ENCODE data around the gene NRG2.

GRCh38 chr5:139797856-139798510 lies 245.1 kb downstream of the NRG2 start:
- TF ChIP-seq, protein P1, sequence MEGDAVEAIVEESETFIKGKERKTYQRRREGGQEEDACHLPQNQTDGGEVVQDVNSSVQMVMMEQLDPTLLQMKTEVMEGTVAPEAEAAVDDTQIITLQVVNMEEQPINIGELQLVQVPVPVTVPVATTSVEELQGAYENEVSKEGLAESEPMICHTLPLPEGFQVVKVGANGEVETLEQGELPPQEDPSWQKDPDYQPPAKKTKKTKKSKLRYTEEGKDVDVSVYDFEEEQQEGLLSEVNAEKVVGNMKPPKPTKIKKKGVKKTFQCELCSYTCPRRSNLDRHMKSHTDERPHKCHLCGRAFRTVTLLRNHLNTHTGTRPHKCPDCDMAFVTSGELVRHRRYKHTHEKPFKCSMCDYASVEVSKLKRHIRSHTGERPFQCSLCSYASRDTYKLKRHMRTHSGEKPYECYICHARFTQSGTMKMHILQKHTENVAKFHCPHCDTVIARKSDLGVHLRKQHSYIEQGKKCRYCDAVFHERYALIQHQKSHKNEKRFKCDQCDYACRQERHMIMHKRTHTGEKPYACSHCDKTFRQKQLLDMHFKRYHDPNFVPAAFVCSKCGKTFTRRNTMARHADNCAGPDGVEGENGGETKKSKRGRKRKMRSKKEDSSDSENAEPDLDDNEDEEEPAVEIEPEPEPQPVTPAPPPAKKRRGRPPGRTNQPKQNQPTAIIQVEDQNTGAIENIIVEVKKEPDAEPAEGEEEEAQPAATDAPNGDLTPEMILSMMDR (IDR thresholded peaks at IDR 0.05) = no peak
- no peak for TF ChIP-seq POLR2A (IDR thresholded peaks at IDR 0.05)

Measured in thyroid gland (tissue), 4 donors.